PC-9 (cell line): ENCODE data around the gene CORIN. TPM values are rescaled to one million over a fixed set of nuclear protein-coding genes. Genes with fewer than 3 reads are reported as not detected.

Experiments
- BruUV-seq: library from RNA; stranded (reverse); fragments of 400-500 nt; replicated peaks from 2 replicates; lab custom pipeline; 2021; lab: Mats Ljungman, UMichigan
- CTCF ChIA-PET: fragments of 300-600 bp; sonication (Branson Sonifier 250); formaldehyde crosslinking; loops from one replicate; lab custom pipeline; 2022; ENCODE audit warnings: antibody characterized with exemption; lab: Charles Lee
- POLR2A ChIA-PET: fragments of 300-600 bp; sonication (Branson Sonifier 250); formaldehyde crosslinking; loops from one replicate; lab custom pipeline; 2022; ENCODE audit warnings: antibody characterized with exemption; ENCODE audit not compliant: unreplicated experiment; lab: Charles Lee
- DNase-seq, 2 experiments: peaks; one replicate each; pipeline versions ENCODE4 v3.0.0 to v3.0.0-alpha.2; 2015 to 2022; ENCODE audit warnings: mixed read lengths in 1 of 2
- H2AFZ ChIP-seq: fragments of 200-600 bp; sonication (generic); 2 replicates; pipeline ENCODE4 v1.8.1; 2017; ENCODE audit warnings: antibody characterized with exemption
- H3F3A ChIP-seq: fragments of 200-600 bp; sonication (generic); 2 replicates; pipeline ENCODE4 v1.8.1; 2017; ENCODE audit warnings: antibody characterized with exemption, mild to moderate bottlenecking, low read depth; ENCODE audit not compliant: insufficient read depth
- H3K27ac ChIP-seq: fragments of 200-600 bp; sonication (generic); 2 replicates; pipeline ENCODE4 v1.6.1; 2016; ENCODE audit warnings: mixed run types
- H3K27me3 ChIP-seq: fragments of 200-600 bp; sonication (generic); 2 replicates; pipeline ENCODE4 v1.6.1; 2016; ENCODE audit warnings: low read depth, mixed run types; ENCODE audit not compliant: insufficient read depth
- H3K36me3 ChIP-seq: fragments of 200-600 bp; sonication (generic); 2 replicates; pipeline ENCODE4 v1.6.1; 2016; ENCODE audit warnings: low read depth, mixed run types
- H3K4me1 ChIP-seq: fragments of 200-600 bp; sonication (generic); replicated peaks from 2 replicates; pipeline ENCODE4 v1.6.1; 2016; ENCODE audit warnings: mixed run types; ENCODE audit not compliant: insufficient read depth
- H3K4me2 ChIP-seq: fragments of 200-600 bp; sonication (generic); 2 replicates; pipeline ENCODE4 v1.6.1; 2017; ENCODE audit warnings: mixed run types
- H3K4me3 ChIP-seq: fragments of 200-600 bp; sonication (generic); 2 replicates; pipeline ENCODE4 v1.6.1; 2016; ENCODE audit warnings: mixed run types
- H3K79me2 ChIP-seq: fragments of 200-600 bp; sonication (generic); 2 replicates; pipeline ENCODE4 v1.6.1; 2017; ENCODE audit warnings: low read depth, mixed run types
- H3K9me2 ChIP-seq: fragments of 200-600 bp; sonication (generic); 2 replicates; pipeline ENCODE4 v1.8.1; 2017; ENCODE audit warnings: mild to moderate bottlenecking; ENCODE audit not compliant: insufficient read depth
- H3K9me3 ChIP-seq: fragments of 200-600 bp; sonication (generic); 2 replicates; pipeline ENCODE4 v1.8.1; 2016; ENCODE audit warnings: low read depth; ENCODE audit not compliant: insufficient read depth
- H4K20me1 ChIP-seq: fragments of 200-600 bp; sonication (generic); 2 replicates; pipeline ENCODE4 v1.8.1; 2017; ENCODE audit not compliant: insufficient read depth
- CTCF ChIP-seq: fragments of 200-600 bp; sonication (generic); conservative IDR thresholded peaks from 2 replicates; pipeline ENCODE4 v1.6.1; 2017; ENCODE audit warnings: mixed run types, antibody characterized with exemption, mild to moderate bottlenecking, moderate library complexity
- EZH2 ChIP-seq: fragments of 200-600 bp; sonication (generic); IDR thresholded peaks from 2 replicates; pipeline ENCODE4 v1.8.0; 2017; ENCODE audit warnings: antibody characterized with exemption, low read depth
- intact Hi-C: fragments of 100-400 bp; cut with micrococcal nuclease; formaldehyde crosslinking; loops from one replicate; pipeline ENCODE4 v1.10.0; 2022; ENCODE audit not compliant: unreplicated experiment
- total RNA-seq: library from RNA; stranded (reverse); gene quantifications from 2 replicates; pipeline ENCODE4 v1.2.3, GENCODE V29; 2021

Gene CORIN
- total RNA-seq, 1 experiment from 2014 or later = not detected

- no peaks in the 10 kb centered on the region for H3K9me2 ChIP-seq
- no peak for TF ChIP-seq EZH2
- TF ChIP-seq CTCF = no peak
- intact Hi-C loops = no loop called here
- POLR2A ChIA-PET = interaction anchor here (0.6 to 0.7 kb wide), 2 partner anchors 109 to 177 kb away, joined by 3 read pairs; no protein-coding TSS in a partner anchor
- H3K4me3 ChIP-seq = no peak overlapping the region
- no peak overlapping the region for H2AFZ ChIP-seq
- CTCF ChIA-PET = no interaction called here
- H4K20me1 ChIP-seq = no peaks in the 10 kb centered on the region
- no TSS peak for BruUV-seq
- H3K36me3 ChIP-seq = no peaks in the 10 kb centered on the region
- no peaks in the 10 kb centered on the region for H3F3A ChIP-seq
- no peaks in the 10 kb centered on the region for H3K79me2 ChIP-seq
- H3K4me1 ChIP-seq = no peaks in the 10 kb centered on the region
- H3K27ac ChIP-seq = no peak overlapping the region
- no peak overlapping the region for H3K4me2 ChIP-seq
- no peak for DNase-seq
- H3K27me3 ChIP-seq = no peaks in the 10 kb centered on the region
- H3K9me3 ChIP-seq = no peaks in the 10 kb centered on the region
Measured at GRCh38 chr4:47664051-47664826, 173.6 kb downstream of the CORIN start.

- Histone ChIP-seq H3K9me2 (no peaks in the 10 kb centered on the region), H3K27ac (no peak overlapping the region), H3K27me3 (no peaks in the 10 kb centered on the region), H4K20me1 (no peaks in the 10 kb centered on the region), H3K4me2 (no peak overlapping the region), H3K79me2 (no peaks in the 10 kb centered on the region), H2AFZ (no peak overlapping the region), H3K4me3 (no peak overlapping the region), H3F3A (no peaks in the 10 kb centered on the region), H3K4me1 (no peaks in the 10 kb centered on the region), H3K9me3 (no peaks in the 10 kb centered on the region), H3K36me3 (no peaks in the 10 kb centered on the region)
- ChIA-PET CTCF (no interaction called here), POLR2A (no interaction called here)
- peak; percentile 59 for TF ChIP-seq CTCF
- TF ChIP-seq EZH2 = no peak
- no TSS peak for BruUV-seq
- intact Hi-C loops = no loop called here
- no peak for DNase-seq
Measured at GRCh38 chr4:47662975-47663374, 174.9 kb downstream of the CORIN start.

- ChIA-PET CTCF (no interaction called here), POLR2A (no interaction called here)
- no peaks in the 10 kb centered on the region for H3K27me3 ChIP-seq
- intact Hi-C loops = no loop called here
- no peaks in the 10 kb centered on the region for H3K9me3 ChIP-seq
- no peaks in the 10 kb centered on the region for H3K9me2 ChIP-seq
- no TSS peak for BruUV-seq
- no peak for TF ChIP-seq EZH2
- TF ChIP-seq CTCF = no peak
- no peaks in the 10 kb centered on the region for H3K79me2 ChIP-seq
- no peak overlapping the region for H2AFZ ChIP-seq
- no peaks in the 10 kb centered on the region for H3K4me1 ChIP-seq
- H3F3A ChIP-seq = no peaks in the 10 kb centered on the region
- no peak overlapping the region for H3K27ac ChIP-seq
- no peak overlapping the region for H3K4me2 ChIP-seq
- no peaks in the 10 kb centered on the region for H4K20me1 ChIP-seq
- DNase-seq = no peak
- no peaks in the 10 kb centered on the region for H3K36me3 ChIP-seq
- no peak overlapping the region for H3K4me3 ChIP-seq
Measured at GRCh38 chr4:47661741-47662140, 176.1 kb downstream of the CORIN start.
